Measurements from ENCODE around the gene ITPRID2.

DNA sequence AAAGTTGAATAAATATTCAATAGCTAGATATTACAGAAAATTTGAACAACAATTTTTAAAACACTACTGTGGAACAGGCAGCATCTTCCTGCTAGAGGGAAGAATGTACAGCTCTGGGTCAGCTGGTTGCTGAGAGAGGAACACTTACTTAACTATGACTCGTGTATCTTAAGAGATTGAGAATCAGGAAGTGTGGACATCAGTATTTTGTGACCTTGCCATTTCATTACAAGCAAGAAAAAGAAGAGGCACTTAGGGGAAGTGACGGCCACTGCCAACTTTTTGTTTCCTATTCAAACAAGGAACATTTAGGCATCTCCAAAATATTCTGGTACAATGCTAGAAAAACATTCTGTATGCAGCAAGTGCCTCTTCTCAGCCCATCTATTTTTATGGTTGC, 45.9 kb downstream of the ITPRID2 start:
- no peak for TF ChIP-seq CTCF (IDR thresholded peaks at IDR 0.05)
- TF ChIP-seq POLR2A (IDR thresholded peaks at IDR 0.05) = no peak

All from adrenal gland (tissue), 5 donors.